ENCODE results near the gene RNF213. TPM values are rescaled to one million over a fixed set of nuclear protein-coding genes. Genes with fewer than 3 reads are reported as not detected.
A peak's percentile ranks its signal among the peaks of the same experiment; 100 is the strongest.

The RNF213 gene
- total RNA-seq, 1 experiment from 2014 or later, result 61.4 TPM

DNA sequence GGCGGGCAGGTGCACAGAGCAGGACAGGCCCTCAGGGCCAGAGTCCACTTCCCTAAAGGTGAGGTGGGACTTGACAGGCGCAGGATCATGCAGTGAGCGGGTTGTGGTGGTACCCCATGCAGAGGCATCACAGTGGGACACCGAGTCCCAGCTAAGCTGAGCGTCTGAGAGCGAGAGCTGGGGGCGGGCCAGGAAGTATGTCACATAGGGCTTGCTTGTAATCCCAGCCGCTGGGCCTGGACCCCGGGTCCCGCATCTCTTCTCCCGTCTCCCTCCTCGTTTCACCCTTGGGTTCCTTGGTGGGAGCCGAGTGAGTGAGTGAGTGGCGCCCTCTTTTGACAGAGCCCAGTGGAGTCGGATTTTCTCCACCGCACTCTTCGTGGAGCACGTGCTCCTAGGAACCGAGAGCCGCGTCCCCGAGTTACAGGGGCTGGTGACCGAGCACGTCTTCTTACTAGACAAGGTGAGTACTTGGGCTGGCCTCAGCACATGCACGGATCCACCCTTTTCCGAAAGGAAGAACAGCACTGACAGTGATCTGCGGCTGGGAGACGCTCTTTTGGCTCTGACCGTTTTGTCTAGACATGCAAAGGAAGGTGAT, 103.5 kb downstream of the RNF213 start:
- peak; percentile 55 to 63 for TF ChIP-seq CTCF (IDR thresholded peaks at IDR 0.05; ENCODE audit: insufficient read depth in 1 of 2, low read depth in 1 of 2, low read length in 1 of 2, severe bottlenecking in 1 of 2, unreplicated experiment in 1 of 2)
- H3K36me3 Mint-ChIP-seq (ENCODE audit: insufficient read depth, unreplicated experiment), result peaks cover 65% of the 10 kb centered on the region
- CTCF ChIA-PET, result no interaction called here
- no peak overlapping the region for H3K4me3 ChIP-seq (ENCODE audit: low read depth, low read length)
- no peaks in the 10 kb centered on the region for H3K27me3 ChIP-seq (replicated peaks; ENCODE audit: control insufficient read depth, insufficient read depth, low read length)
- no peaks in the 10 kb centered on the region for H3K4me1 Mint-ChIP-seq (ENCODE audit: low read depth, unreplicated experiment)
- intact Hi-C loops (cut with micrococcal nuclease; ENCODE audit: unreplicated experiment), result loop anchor here (5.0 kb wide), 1 partner anchor 167 kb away; no protein-coding TSS in a partner anchor
- POLR2A ChIA-PET, result no interaction called here
- peak; percentile 48 to 55 for DNase-seq
- no peak overlapping the region for H3K4me3 Mint-ChIP-seq (ENCODE audit: unreplicated experiment)
- no peak overlapping the region for H3K27ac Mint-ChIP-seq (ENCODE audit: unreplicated experiment)
- H3K9me3 ChIP-seq, result no peaks in the 10 kb centered on the region
- H3K9me3 Mint-ChIP-seq (ENCODE audit: unreplicated experiment), result no peaks in the 10 kb centered on the region
- H3K4me1 ChIP-seq, result no peaks in the 10 kb centered on the region
- no peaks in the 10 kb centered on the region for H3K27me3 Mint-ChIP-seq (ENCODE audit: insufficient read depth, unreplicated experiment)
- peaks cover 2% of the 10 kb centered on the region; the same call in 1 of the 2 replicates for H3K36me3 ChIP-seq (ENCODE audit: control insufficient read depth, insufficient read depth, low read length)
- no TSS peak for BruUV-seq (replicated peaks)

DNA sequence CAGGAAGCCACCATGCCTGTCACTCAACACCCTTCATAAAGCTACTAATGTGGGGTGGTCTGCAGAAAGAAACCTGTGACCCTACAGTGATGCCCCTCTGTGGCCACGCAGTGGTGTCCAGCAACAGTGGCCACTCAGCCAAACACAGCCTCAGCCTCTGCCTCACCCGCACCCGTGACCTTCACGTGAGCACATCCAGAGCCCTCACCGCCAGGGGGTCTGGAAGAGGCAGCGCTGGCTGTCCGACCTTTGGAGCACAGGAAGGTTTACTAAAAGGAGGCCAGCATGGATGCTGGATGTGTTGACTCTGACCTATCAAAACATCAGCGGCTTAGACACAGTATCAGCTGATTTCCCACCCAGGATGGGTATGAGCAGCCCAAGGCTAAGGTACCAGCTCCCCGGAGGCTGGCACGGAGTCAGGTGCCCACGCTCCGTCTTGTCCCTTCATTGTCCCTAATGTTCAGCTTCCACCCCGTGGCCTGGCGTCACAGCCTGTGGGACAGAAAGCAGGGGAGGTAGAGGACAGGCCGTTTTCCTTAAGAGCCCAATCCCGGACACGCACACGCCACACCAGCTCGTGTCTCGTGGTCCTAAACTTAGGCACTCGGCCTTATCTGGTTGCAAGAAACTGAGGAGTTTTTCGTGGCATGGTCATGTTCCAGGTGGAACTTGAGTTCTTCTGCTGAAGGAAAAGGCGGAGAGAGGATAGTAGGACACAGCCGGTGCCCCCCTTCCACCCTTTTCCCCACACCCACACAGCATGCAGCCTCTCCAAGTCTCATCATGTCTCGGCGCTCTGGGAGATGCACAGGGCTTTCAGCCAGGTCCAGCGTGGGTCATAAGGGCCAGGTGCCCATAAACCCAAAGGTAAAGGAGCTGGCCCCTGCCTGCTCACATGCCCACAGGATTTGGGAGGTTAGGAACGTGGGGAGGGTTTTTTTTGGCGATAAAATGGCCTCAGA, 104.6 kb downstream of the RNF213 start:
- H3K4me3 Mint-ChIP-seq (ENCODE audit: unreplicated experiment), result no peak overlapping the region
- DNase-seq, result peak in 1 of 2 experiments; percentile 30
- no peak for TF ChIP-seq CTCF (IDR thresholded peaks at IDR 0.05; ENCODE audit: insufficient read depth in 1 of 2, low read depth in 1 of 2, low read length in 1 of 2, severe bottlenecking in 1 of 2, unreplicated experiment in 1 of 2)
- H3K27ac Mint-ChIP-seq (ENCODE audit: unreplicated experiment), result no peak overlapping the region
- Histone ChIP-seq H3K4me1 (no peaks in the 10 kb centered on the region), H3K27me3 (replicated peaks; ENCODE audit: control insufficient read depth, insufficient read depth, low read length) (no peaks in the 10 kb centered on the region), H3K4me3 (ENCODE audit: low read depth, low read length) (no peak overlapping the region), H3K36me3 (ENCODE audit: control insufficient read depth, insufficient read depth, low read length) (peaks cover 2% of the 10 kb centered on the region; the same call in 1 of the 2 replicates), H3K9me3 (no peaks in the 10 kb centered on the region)
- intact Hi-C loops (cut with micrococcal nuclease; ENCODE audit: unreplicated experiment), result no loop called here
- no peaks in the 10 kb centered on the region for H3K27me3 Mint-ChIP-seq (ENCODE audit: insufficient read depth, unreplicated experiment)
- H3K9me3 Mint-ChIP-seq (ENCODE audit: unreplicated experiment), result no peaks in the 10 kb centered on the region
- no peaks in the 10 kb centered on the region for H3K4me1 Mint-ChIP-seq (ENCODE audit: low read depth, unreplicated experiment)
- peaks cover 62% of the 10 kb centered on the region for H3K36me3 Mint-ChIP-seq (ENCODE audit: insufficient read depth, unreplicated experiment)
- ChIA-PET CTCF (interaction anchor here (0.5 kb wide), 1 partner anchor 89 kb away, joined by 3 read pairs; no protein-coding TSS in a partner anchor), POLR2A (no interaction called here)
- BruUV-seq (replicated peaks), result no TSS peak

DNA sequence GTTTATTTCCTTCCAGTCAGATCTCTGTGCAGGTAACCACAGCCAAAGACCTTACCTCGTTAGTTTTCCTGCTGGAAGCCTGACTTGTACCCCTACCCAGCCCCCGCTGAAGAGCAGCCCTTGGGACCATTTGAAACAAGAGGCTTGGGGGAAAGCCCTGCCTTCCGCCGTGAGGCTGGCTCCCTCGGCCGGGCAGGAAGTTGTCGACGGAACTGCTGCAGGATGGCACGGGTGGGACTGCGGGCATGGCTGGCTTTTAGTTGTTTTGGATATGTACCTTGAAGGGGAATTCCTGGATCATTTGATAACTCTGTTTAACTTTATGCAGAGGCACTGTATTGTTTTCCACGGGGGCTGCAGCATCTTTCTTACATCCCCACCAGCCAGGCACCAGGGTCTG, 105.3 kb downstream of the RNF213 start:
- BruUV-seq (replicated peaks), result no TSS peak
- Mint-ChIP-seq H3K27me3 (ENCODE audit: insufficient read depth, unreplicated experiment) (no peaks in the 10 kb centered on the region), H3K27ac (ENCODE audit: unreplicated experiment) (no peak overlapping the region), H3K4me3 (ENCODE audit: unreplicated experiment) (no peak overlapping the region), H3K36me3 (ENCODE audit: insufficient read depth, unreplicated experiment) (peaks cover 55% of the 10 kb centered on the region), H3K4me1 (ENCODE audit: low read depth, unreplicated experiment) (no peaks in the 10 kb centered on the region), H3K9me3 (ENCODE audit: unreplicated experiment) (no peaks in the 10 kb centered on the region)
- H3K4me1 ChIP-seq, result no peaks in the 10 kb centered on the region
- DNase-seq, result peak in 1 of 2 experiments; percentile 22
- H3K9me3 ChIP-seq, result no peaks in the 10 kb centered on the region
- intact Hi-C loops (cut with micrococcal nuclease; ENCODE audit: unreplicated experiment), result no loop called here
- H3K36me3 ChIP-seq (ENCODE audit: control insufficient read depth, insufficient read depth, low read length), result peaks cover 1% of the 10 kb centered on the region; the same call in 1 of the 2 replicates
- no peak overlapping the region for H3K4me3 ChIP-seq (ENCODE audit: low read depth, low read length)
- TF ChIP-seq CTCF (IDR thresholded peaks at IDR 0.05; ENCODE audit: insufficient read depth in 1 of 2, low read depth in 1 of 2, low read length in 1 of 2, severe bottlenecking in 1 of 2, unreplicated experiment in 1 of 2), result no peak
- POLR2A ChIA-PET, result interaction anchor here (0.5 kb wide), 1 partner anchor 605 kb away, joined by 3 read pairs; no protein-coding TSS in a partner anchor
- H3K27me3 ChIP-seq (replicated peaks; ENCODE audit: control insufficient read depth, insufficient read depth, low read length), result no peaks in the 10 kb centered on the region
- CTCF ChIA-PET, result interaction anchor here (0.5 kb wide), 1 partner anchor 89 kb away, joined by 3 read pairs; no protein-coding TSS in a partner anchor

Measured in Caco-2 (cell line).